Neural cell (in vitro differentiated cells): ENCODE measurements around the gene TPCN1.

ENCODE experiments used
- EP300 ChIP-seq: fragments of 450-650 bp; conservative IDR thresholded peaks from 2 replicates; pipeline ENCODE4 v1.6.1; 2014; ENCODE audit warnings: antibody characterized with exemption, mild to moderate bottlenecking, moderate library complexity; ENCODE audit not compliant: poor library complexity, severe bottlenecking
- EZH2 ChIP-seq: fragments of 200-600, 300-800 bp; shearing (Covaris generic), sonication (generic); IDR thresholded peaks from 2 replicates; pipeline ENCODE4 v1.6.1; 2014; ENCODE audit warnings: antibody characterized with exemption, low read length, borderline replicate concordance, mild to moderate bottlenecking; ENCODE audit not compliant: insufficient read depth, poor library complexity, severe bottlenecking
- POLR2AphosphoS5 ChIP-seq: IDR thresholded peaks from 2 replicates; pipeline ENCODE4 v1.6.1; 2012
- RAD21 ChIP-seq: fragments of 450-650 bp; conservative IDR thresholded peaks from 2 replicates; pipeline ENCODE4 v1.6.1; 2014; ENCODE audit warnings: antibody characterized with exemption, mild to moderate bottlenecking, moderate library complexity
- SMC3 ChIP-seq: fragments of 450-650 bp; conservative IDR thresholded peaks from 2 replicates; pipeline ENCODE4 v1.6.1; 2014; ENCODE audit warnings: antibody characterized with exemption, mild to moderate bottlenecking, moderate library complexity; ENCODE audit not compliant: poor library complexity
- TAF1 ChIP-seq: IDR thresholded peaks from 2 replicates; pipeline ENCODE4 v1.6.1; 2012; ENCODE audit warnings: low read depth
- TF ChIP-seq, protein P1 (sequence below): fragments of 450-650 bp; IDR thresholded peaks from 2 replicates; pipeline ENCODE4 v1.5.1; 2014; ENCODE audit warnings: antibody characterized with exemption, mild to moderate bottlenecking, moderate library complexity; ENCODE audit not compliant: poor library complexity, severe bottlenecking
- TF ChIP-seq, protein P2 (sequence below): IDR thresholded peaks from 2 replicates; pipeline ENCODE4 v1.6.1; 2012; ENCODE audit warnings: borderline replicate concordance

DNA sequence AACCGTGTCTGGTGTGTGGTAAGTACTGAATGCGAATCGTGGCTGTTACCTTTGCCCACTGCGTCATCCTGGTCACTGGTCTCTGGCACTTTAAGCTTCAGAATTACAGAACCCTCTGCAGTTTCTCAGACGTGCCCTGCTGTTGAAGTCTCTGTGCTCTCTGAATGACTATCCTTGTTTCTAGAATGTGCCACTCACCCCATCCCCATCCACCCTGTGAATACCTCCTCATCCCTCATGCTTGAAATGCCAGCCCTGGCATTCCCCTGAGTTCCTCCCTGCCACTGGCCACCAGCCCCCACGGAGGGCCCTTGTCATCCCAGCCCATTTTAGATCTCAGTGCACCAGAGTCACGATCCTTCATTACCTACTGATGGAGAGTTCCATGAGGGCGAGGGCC lies 21.3 kb downstream of the TPCN1 start:
- TF ChIP-seq, protein P1, sequence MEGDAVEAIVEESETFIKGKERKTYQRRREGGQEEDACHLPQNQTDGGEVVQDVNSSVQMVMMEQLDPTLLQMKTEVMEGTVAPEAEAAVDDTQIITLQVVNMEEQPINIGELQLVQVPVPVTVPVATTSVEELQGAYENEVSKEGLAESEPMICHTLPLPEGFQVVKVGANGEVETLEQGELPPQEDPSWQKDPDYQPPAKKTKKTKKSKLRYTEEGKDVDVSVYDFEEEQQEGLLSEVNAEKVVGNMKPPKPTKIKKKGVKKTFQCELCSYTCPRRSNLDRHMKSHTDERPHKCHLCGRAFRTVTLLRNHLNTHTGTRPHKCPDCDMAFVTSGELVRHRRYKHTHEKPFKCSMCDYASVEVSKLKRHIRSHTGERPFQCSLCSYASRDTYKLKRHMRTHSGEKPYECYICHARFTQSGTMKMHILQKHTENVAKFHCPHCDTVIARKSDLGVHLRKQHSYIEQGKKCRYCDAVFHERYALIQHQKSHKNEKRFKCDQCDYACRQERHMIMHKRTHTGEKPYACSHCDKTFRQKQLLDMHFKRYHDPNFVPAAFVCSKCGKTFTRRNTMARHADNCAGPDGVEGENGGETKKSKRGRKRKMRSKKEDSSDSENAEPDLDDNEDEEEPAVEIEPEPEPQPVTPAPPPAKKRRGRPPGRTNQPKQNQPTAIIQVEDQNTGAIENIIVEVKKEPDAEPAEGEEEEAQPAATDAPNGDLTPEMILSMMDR, result no peak
- TF ChIP-seq TAF1 (no peak), SMC3 (no peak), EZH2 (no peak), RAD21 (no peak), POLR2AphosphoS5 (no peak), EP300 (no peak)
- TF ChIP-seq, protein P2, sequence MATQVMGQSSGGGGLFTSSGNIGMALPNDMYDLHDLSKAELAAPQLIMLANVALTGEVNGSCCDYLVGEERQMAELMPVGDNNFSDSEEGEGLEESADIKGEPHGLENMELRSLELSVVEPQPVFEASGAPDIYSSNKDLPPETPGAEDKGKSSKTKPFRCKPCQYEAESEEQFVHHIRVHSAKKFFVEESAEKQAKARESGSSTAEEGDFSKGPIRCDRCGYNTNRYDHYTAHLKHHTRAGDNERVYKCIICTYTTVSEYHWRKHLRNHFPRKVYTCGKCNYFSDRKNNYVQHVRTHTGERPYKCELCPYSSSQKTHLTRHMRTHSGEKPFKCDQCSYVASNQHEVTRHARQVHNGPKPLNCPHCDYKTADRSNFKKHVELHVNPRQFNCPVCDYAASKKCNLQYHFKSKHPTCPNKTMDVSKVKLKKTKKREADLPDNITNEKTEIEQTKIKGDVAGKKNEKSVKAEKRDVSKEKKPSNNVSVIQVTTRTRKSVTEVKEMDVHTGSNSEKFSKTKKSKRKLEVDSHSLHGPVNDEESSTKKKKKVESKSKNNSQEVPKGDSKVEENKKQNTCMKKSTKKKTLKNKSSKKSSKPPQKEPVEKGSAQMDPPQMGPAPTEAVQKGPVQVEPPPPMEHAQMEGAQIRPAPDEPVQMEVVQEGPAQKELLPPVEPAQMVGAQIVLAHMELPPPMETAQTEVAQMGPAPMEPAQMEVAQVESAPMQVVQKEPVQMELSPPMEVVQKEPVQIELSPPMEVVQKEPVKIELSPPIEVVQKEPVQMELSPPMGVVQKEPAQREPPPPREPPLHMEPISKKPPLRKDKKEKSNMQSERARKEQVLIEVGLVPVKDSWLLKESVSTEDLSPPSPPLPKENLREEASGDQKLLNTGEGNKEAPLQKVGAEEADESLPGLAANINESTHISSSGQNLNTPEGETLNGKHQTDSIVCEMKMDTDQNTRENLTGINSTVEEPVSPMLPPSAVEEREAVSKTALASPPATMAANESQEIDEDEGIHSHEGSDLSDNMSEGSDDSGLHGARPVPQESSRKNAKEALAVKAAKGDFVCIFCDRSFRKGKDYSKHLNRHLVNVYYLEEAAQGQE, result no peak
